T-helper 17 cell (primary cell): ENCODE measurements around the gene GRIN2A. TPM values are rescaled to one million over a fixed set of nuclear protein-coding genes. Genes with fewer than 3 reads are reported as not detected.

Experiments
- ATAC-seq: fragments of 150-1000 bp; cut with Tn5 transposase; 2 replicates; pipeline ENCODE4 v1.10.0; 2021; ENCODE audit warnings: mild to moderate bottlenecking, moderate library complexity
- DNase-seq, 3 donors: peaks; one replicate each; pipeline versions ENCODE4 v3.0.0 to v3.0.0-alpha.2; 2020 to 2021
- H3K9me3 ChIP-seq: one replicate; pipeline ENCODE4 v1.7.0; 2013; ENCODE audit warnings: low read length, mild to moderate bottlenecking; ENCODE audit not compliant: control insufficient read depth, poor library complexity, severe bottlenecking
- H3K27ac Mint-ChIP-seq: one replicate; pipeline ENCODE4 v1.8.0; 2022; ENCODE audit warnings: mild to moderate bottlenecking, moderate library complexity, mixed read lengths
- H3K27me3 Mint-ChIP-seq: one replicate; pipeline ENCODE4 v1.8.0; 2022; ENCODE audit warnings: mixed read lengths
- H3K36me3 Mint-ChIP-seq: one replicate; pipeline ENCODE4 v1.8.0; 2022; ENCODE audit warnings: low read depth, mixed read lengths
- H3K4me1 Mint-ChIP-seq: one replicate; pipeline ENCODE4 v1.8.0; 2022; ENCODE audit warnings: mild to moderate bottlenecking, mixed read lengths
- H3K4me3 Mint-ChIP-seq: one replicate; pipeline ENCODE4 v1.8.0; 2022; ENCODE audit warnings: mild to moderate bottlenecking, moderate library complexity, mixed read lengths
- total RNA-seq, 4 donors: library from RNA in 2 of 4; stranded (reverse) in 2 of 4; gene quantifications; one replicate each; pipeline ENCODE4 v1.2.3 and lab custom pipeline; 2022 to 2026

Gene GRIN2A
- total RNA-seq, 2 donors from 2014 or later = not detected

- ATAC-seq = no peak
- H3K9me3 ChIP-seq = no peaks in the 10 kb centered on the region
- Mint-ChIP-seq H3K4me3 (no peak overlapping the region), H3K4me1 (no peaks in the 10 kb centered on the region), H3K27me3 (peaks cover 5% of the 10 kb centered on the region), H3K27ac (no peak overlapping the region), H3K36me3 (no peaks in the 10 kb centered on the region)
- no peak for DNase-seq
These were observed 40.6 kb downstream of the GRIN2A start for GRCh38 chr16:10141671-10142070.

- Mint-ChIP-seq H3K4me1 (no peaks in the 10 kb centered on the region), H3K27me3 (peaks cover 5% of the 10 kb centered on the region), H3K4me3 (no peak overlapping the region), H3K27ac (no peak overlapping the region), H3K36me3 (no peaks in the 10 kb centered on the region)
- no peak for DNase-seq
- no peaks in the 10 kb centered on the region for H3K9me3 ChIP-seq
- ATAC-seq = no peak
These were observed 43.3 kb downstream of the GRIN2A start for GRCh38 chr16:10138881-10139280.

- Mint-ChIP-seq H3K27me3 (peaks cover 11% of the 10 kb centered on the region), H3K36me3 (no peaks in the 10 kb centered on the region)
- no peak for ATAC-seq
These were observed 44.9 kb downstream of the GRIN2A start for GRCh38 chr16:10137341-10137740.

DNA sequence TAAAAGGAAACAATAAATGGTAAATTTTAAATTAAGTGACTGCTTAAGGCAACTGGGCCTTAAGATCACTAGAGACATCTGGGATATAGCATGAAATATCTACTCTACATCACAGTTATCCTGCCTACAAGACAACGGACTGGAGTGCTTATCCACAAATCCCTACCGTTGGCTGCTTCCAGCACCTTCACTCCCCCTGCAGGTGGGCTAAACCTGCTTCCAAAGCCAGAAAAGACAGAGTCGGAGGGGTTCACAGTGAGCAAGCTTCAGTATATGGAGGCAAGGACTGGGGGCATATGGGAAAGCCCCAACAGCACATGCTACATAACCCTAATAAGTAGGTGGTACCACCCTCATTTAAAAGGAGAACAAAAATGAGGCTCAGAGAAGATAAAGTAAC, 45.3 kb downstream of the GRIN2A start:
- H3K9me3 ChIP-seq = no peaks in the 10 kb centered on the region
- Mint-ChIP-seq H3K27me3 (peaks cover 8% of the 10 kb centered on the region), H3K27ac (no peak overlapping the region), H3K36me3 (no peaks in the 10 kb centered on the region), H3K4me1 (no peaks in the 10 kb centered on the region), H3K4me3 (no peak overlapping the region)
- DNase-seq = no peak
- ATAC-seq = no peak

More at GRCh38 chr16:10137341-10137740, 44.9 kb downstream of the GRIN2A start:
- H3K4me1 Mint-ChIP-seq = no peaks in the 10 kb centered on the region
- DNase-seq = no peak
- no peak overlapping the region for H3K27ac Mint-ChIP-seq
- no peak overlapping the region for H3K4me3 Mint-ChIP-seq
- H3K9me3 ChIP-seq = no peaks in the 10 kb centered on the region

DNA sequence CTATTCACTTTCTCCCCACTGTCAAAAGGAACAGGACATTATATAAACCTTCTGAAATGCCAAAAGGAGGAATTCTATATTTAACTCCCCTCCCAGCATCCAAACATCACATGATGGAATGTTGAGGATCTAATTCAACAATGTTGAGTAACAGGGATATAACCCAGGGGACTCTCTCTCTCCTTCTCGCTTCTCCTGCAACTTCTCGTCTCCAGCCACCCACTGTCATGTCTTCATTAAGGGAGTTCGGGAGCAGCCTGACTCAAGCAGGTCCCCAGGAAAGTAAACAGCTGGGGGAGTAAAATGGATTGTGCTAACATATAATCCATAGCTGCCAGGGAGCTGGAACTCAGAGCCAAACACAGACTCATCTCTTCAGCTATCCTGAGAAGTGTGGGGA, 51.7 kb downstream of the GRIN2A start:
- Mint-ChIP-seq H3K27ac (no peak overlapping the region), H3K36me3 (no peaks in the 10 kb centered on the region), H3K4me3 (no peak overlapping the region), H3K4me1 (no peaks in the 10 kb centered on the region), H3K27me3 (peaks cover 20% of the 10 kb centered on the region)
- no peaks in the 10 kb centered on the region for H3K9me3 ChIP-seq
- DNase-seq = no peak
- ATAC-seq = no peak

DNA sequence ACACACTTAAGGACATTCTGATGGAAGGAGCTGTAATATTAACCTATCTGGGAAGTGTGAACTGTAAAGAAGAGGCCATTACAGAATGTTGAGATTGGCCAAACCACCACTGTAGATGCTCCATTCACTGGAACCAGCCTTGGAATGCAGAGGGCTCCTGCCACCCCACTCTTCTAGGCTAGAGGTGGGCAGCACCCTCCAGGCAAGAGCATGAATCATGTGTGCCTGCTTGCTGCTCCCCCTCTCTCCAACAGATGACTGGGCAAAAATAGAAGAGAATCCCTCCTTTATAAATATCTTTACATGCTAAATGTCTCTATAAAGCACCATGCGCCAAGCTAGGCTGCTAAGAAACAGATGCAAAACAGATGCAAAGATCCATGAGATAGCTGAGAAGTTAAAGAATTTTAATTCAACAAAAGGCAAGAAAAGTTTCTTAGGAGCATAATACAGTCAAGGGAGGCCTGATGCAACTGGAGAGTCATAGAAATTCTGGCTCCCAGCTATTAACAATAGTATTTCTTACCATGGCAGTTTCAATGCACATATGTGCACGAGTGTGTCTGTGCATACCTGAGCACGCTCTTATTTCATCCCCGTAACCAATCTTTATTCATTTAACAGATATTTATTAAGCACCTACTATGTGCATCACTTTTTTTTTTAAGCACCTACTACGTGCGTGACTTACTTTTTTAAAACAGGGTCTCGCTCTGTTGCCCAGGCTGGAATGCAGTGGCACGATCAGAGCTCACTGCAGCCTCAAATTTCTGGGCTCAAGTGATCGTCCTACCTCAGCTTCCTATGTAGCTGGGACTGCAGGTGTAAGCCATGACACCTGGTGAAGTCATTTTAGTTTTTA, 53.6 kb downstream of the GRIN2A start:
- Mint-ChIP-seq H3K27me3 (peaks cover 30% of the 10 kb centered on the region), H3K4me1 (no peaks in the 10 kb centered on the region), H3K36me3 (no peaks in the 10 kb centered on the region), H3K4me3 (no peak overlapping the region), H3K27ac (no peak overlapping the region)
- DNase-seq (no peak), ATAC-seq (no peak)
- no peaks in the 10 kb centered on the region for H3K9me3 ChIP-seq

DNA sequence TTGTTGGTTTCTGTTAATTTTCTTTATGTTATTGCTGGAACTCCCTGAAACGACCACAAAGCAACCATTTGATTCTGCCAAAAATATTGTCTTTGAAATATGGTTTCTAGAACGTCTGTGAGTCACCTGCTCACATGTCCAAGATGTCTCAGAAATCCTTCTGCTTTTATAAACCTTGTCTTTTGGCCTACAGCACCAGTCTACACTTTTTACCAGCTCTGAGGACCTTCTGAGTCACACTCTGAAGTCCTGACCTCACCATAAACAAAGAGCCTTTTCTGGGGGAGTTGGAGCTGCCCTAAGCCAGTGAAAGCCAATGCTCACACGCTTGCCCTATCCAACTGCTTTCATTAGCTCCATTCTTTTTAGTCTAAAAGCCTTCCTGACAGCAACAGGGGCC, 55.5 kb downstream of the GRIN2A start:
- no peak overlapping the region for H3K4me3 Mint-ChIP-seq
- no peaks in the 10 kb centered on the region for H3K4me1 Mint-ChIP-seq
- no peak for ATAC-seq
- H3K27ac Mint-ChIP-seq = no peak overlapping the region
- H3K36me3 Mint-ChIP-seq = no peaks in the 10 kb centered on the region
- H3K9me3 ChIP-seq = no peaks in the 10 kb centered on the region
- peaks cover 24% of the 10 kb centered on the region for H3K27me3 Mint-ChIP-seq
- no peak for DNase-seq

DNA sequence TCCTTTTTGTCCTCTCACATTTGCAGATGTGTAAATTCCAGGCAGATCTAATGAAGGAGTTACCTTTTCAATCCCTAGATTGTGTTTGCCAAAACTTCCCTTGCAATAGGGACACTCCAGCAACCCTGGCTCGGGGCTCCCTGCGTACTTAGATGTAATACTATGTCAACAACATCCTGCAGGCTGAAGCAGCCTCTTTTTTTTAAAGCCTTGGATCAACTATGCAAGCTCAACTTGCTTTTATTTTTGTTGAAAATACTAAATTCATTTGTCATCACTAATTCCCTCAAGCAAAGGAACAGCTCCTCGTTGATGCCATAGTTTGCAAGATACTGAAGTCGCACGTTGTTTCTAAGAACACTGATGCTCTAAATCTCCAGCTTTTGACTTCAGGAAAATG, 59.1 kb downstream of the GRIN2A start:
- Mint-ChIP-seq H3K36me3 (peaks cover 2% of the 10 kb centered on the region), H3K27ac (no peak overlapping the region), H3K4me3 (no peak overlapping the region), H3K27me3 (peaks cover 23% of the 10 kb centered on the region), H3K4me1 (no peaks in the 10 kb centered on the region)
- DNase-seq (no peak), ATAC-seq (no peak)
- no peaks in the 10 kb centered on the region for H3K9me3 ChIP-seq

- ATAC-seq (no peak), DNase-seq (no peak)
- H3K27ac Mint-ChIP-seq = no peak overlapping the region
- H3K36me3 Mint-ChIP-seq = peaks cover 2% of the 10 kb centered on the region
- H3K9me3 ChIP-seq = no peaks in the 10 kb centered on the region
- H3K27me3 Mint-ChIP-seq = peaks cover 19% of the 10 kb centered on the region
- H3K4me1 Mint-ChIP-seq = no peaks in the 10 kb centered on the region
- no peak overlapping the region for H3K4me3 Mint-ChIP-seq
These were observed 59.7 kb downstream of the GRIN2A start for GRCh38 chr16:10122546-10122945.

DNA sequence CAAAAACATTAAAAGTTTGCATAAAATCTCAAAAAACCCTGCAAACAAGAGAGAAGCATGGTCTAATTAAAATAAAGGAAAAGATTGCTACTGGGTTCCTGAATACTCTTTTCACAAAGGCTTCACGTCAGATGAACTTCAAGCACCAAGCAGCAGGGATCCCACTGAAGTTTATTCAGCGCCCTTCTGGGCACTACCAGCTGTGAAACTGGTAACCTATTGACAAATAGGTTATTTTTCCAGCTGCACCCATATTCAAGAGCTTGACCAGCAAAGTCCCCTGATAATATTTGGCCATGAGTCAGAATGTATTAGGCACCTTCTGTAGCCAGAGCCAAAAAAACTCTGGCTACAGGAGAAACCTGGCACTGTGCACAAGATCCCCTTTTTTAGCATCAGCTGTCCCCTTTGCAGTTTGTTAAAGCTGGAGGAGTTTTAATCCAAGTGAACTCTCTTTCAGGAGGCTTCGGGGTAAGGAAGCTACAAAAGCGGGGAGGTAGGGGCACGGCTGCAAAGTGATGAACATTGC, 60.3 kb downstream of the GRIN2A start:
- peaks cover 2% of the 10 kb centered on the region for H3K36me3 Mint-ChIP-seq
- ATAC-seq = no peak
- no peaks in the 10 kb centered on the region for H3K4me1 Mint-ChIP-seq

DNA sequence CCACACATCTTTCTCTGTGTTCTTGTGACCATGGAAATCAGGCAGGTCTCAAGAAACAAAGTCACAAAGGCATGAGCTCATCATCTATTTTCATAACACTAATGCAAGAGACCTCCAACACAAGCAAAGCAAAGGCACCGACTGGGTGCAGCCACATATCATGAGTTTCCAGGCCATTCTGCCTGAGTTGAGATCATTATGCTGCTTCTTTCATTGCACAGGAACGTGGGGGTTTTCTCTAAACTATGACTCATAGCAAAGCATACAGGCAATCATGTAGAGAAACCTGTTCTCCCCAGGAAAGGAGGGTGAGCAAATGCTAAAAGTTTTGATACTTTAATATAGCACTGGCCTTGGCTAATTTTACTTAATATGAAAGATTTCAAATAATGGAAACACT, 60.7 kb downstream of the GRIN2A start:
- no peak overlapping the region for H3K4me3 Mint-ChIP-seq
- H3K27ac Mint-ChIP-seq = no peak overlapping the region

More for the DNA sequence above, 60.3 kb downstream of the GRIN2A start:
- H3K27me3 Mint-ChIP-seq = peaks cover 19% of the 10 kb centered on the region
- no peak overlapping the region for H3K4me3 Mint-ChIP-seq
- no peak for DNase-seq
- no peaks in the 10 kb centered on the region for H3K9me3 ChIP-seq
- no peak overlapping the region for H3K27ac Mint-ChIP-seq

GRCh38 chr16:10120953-10121352, 61.3 kb downstream of the GRIN2A start:
- Mint-ChIP-seq H3K4me3 (no peak overlapping the region), H3K4me1 (no peaks in the 10 kb centered on the region), H3K36me3 (peaks cover 2% of the 10 kb centered on the region), H3K27me3 (peaks cover 19% of the 10 kb centered on the region), H3K27ac (no peak overlapping the region)
- H3K9me3 ChIP-seq = no peaks in the 10 kb centered on the region
- ATAC-seq (no peak), DNase-seq (no peak)

More for the DNA sequence above, 60.7 kb downstream of the GRIN2A start:
- peaks cover 2% of the 10 kb centered on the region for H3K36me3 Mint-ChIP-seq
- H3K27me3 Mint-ChIP-seq = peaks cover 19% of the 10 kb centered on the region
- H3K9me3 ChIP-seq = no peaks in the 10 kb centered on the region
- DNase-seq (no peak), ATAC-seq (no peak)
- H3K4me1 Mint-ChIP-seq = no peaks in the 10 kb centered on the region

- Mint-ChIP-seq H3K36me3 (no peaks in the 10 kb centered on the region), H3K27ac (no peak overlapping the region), H3K27me3 (no peaks in the 10 kb centered on the region), H3K4me3 (no peak overlapping the region), H3K4me1 (no peaks in the 10 kb centered on the region)
- no peak for DNase-seq
- no peak for ATAC-seq
- no peaks in the 10 kb centered on the region for H3K9me3 ChIP-seq
These were observed 67.8 kb downstream of the GRIN2A start for GRCh38 chr16:10114409-10114808.

DNA sequence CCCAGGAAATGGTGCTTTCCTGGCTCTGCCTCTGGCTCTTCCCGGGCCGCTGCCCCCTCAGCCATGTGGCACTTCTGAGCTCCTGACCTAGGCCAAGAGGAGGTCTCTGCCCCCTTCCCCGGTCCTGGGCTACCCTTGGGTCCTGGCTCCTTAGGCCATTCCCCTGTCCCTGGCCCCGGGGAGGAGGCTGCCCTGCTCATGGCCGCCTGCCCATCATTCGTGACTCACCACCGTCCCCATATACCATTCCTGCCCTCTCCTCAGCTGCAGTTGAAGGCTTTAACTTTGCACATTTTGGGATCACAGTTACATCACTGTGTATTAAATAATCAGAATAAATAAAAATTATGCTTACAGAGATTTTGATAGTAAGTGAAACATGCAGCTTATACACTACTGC, 69.0 kb downstream of the GRIN2A start:
- H3K36me3 Mint-ChIP-seq = no peaks in the 10 kb centered on the region
- H3K9me3 ChIP-seq = no peaks in the 10 kb centered on the region
- DNase-seq = no peak
- H3K27ac Mint-ChIP-seq = no peak overlapping the region
- no peak for ATAC-seq
- no peaks in the 10 kb centered on the region for H3K4me1 Mint-ChIP-seq
- H3K27me3 Mint-ChIP-seq = no peaks in the 10 kb centered on the region
- H3K4me3 Mint-ChIP-seq = no peak overlapping the region
